B cell (primary cell): ENCODE results near the gene ADAM12. TPM values are rescaled to one million over a fixed set of nuclear protein-coding genes. Genes with fewer than 3 reads are reported as not detected.

Source experiments
- ATAC-seq: fragments of 200-7000 bp; cut with Tn5 transposase; one replicate; pipeline ENCODE4 v1.10.0; 2021; ENCODE audit warnings: low read depth, mild to moderate bottlenecking, moderate number of reproducible peaks, moderate library complexity
- CTCF ChIA-PET: fragments of 350-600 bp; sonication (Branson Sonifier 250); formaldehyde crosslinking; loops from one replicate; lab custom pipeline; 2021; ENCODE audit warnings: antibody characterized with exemption, inconsistent platforms; lab: Charles Lee
- POLR2A ChIA-PET: fragments of 350-600 bp; sonication (Branson Sonifier 250); formaldehyde crosslinking; loops from one replicate; lab custom pipeline; 2021; ENCODE audit warnings: antibody characterized with exemption; lab: Charles Lee
- DNase-seq: peaks from one replicate; pipeline ENCODE4 v3.0.0; 2013
- H2AFZ ChIP-seq: 2 replicates; pipeline ENCODE4 v1.6.1; 2012; ENCODE audit warnings: mild to moderate bottlenecking, low read depth, low read length; ENCODE audit not compliant: insufficient read depth, poor library complexity, severe bottlenecking
- H3K27ac ChIP-seq, 2 donors: 1 replicate in 1 of 2; 2 replicates in 1 of 2; pipeline ENCODE4 v1.5.1; 2012 to 2013; ENCODE audit warnings: low read length in 2 of 2, mild to moderate bottlenecking in 2 of 2, moderate library complexity in 1 of 2
- H3K27me3 ChIP-seq, 4 experiments: fragments of 200-600 bp in 1 of 4; sonication (generic) in 1 of 4; replicated peaks in 1 of 4; 1 replicate in 2 of 4; 2 replicates in 2 of 4; pipeline versions ENCODE4 v1.6.1 to v1.7.0; 2013 to 2016; ENCODE audit warnings: low read length in 3 of 4, mild to moderate bottlenecking in 2 of 4, mixed read lengths in 1 of 4, moderate library complexity in 1 of 4; ENCODE audit not compliant: insufficient read depth in 4 of 4, control insufficient read depth in 3 of 4; ENCODE audit errors: control extremely low read depth in 1 of 4
- H3K36me3 ChIP-seq, 2 experiments: replicated peaks in 1 of 2; 1 replicate in 1 of 2; 2 replicates in 1 of 2; pipeline versions ENCODE4 v1.6.1 to v1.7.1; 2013; ENCODE audit warnings: low read length in 1 of 2; ENCODE audit not compliant: insufficient read depth in 2 of 2, control insufficient read depth in 1 of 2; ENCODE audit errors: control extremely low read depth in 1 of 2, extremely low read depth in 1 of 2
- H3K4me1 ChIP-seq, 2 donors: fragments of 200-600 bp in 1 of 2; sonication (generic) in 1 of 2; 1 replicate in 1 of 2; 2 replicates in 1 of 2; pipeline versions ENCODE4 v1.5.1 to v1.6.1; 2013 to 2017; ENCODE audit warnings: low read length in 2 of 2; ENCODE audit not compliant: control insufficient read depth in 2 of 2, insufficient read depth in 2 of 2
- H3K4me2 ChIP-seq: replicated peaks from 2 replicates; pipeline ENCODE3; 2012; ENCODE audit warnings: mild to moderate bottlenecking, low read depth, low read length; ENCODE audit not compliant: poor library complexity, severe bottlenecking
- H3K4me3 ChIP-seq, 5 experiments: fragments of 200-600 bp in 1 of 5; sonication (generic) in 1 of 5; 1 replicate in 3 of 5; 2 replicates in 2 of 5; pipeline versions ENCODE4 v1.5.1 to v1.7.0; 2011 to 2016; ENCODE audit warnings: low read length in 4 of 5, mild to moderate bottlenecking in 4 of 5, low read depth in 2 of 5, control low read depth in 1 of 5, moderate library complexity in 1 of 5; ENCODE audit not compliant: insufficient read depth in 1 of 5; ENCODE audit errors: control extremely low read depth in 1 of 5, extremely low read depth in 1 of 5
- H3K79me2 ChIP-seq: fragments of 200-600 bp; sonication (generic); one replicate; pipeline ENCODE4 v1.6.0; 2016; ENCODE audit warnings: low read length; ENCODE audit not compliant: control insufficient read depth, insufficient read depth
- H3K9ac ChIP-seq: fragments of 200-600 bp; sonication (generic); 2 replicates; pipeline ENCODE4 v1.6.1; 2017; ENCODE audit warnings: mild to moderate bottlenecking, low read length, moderate library complexity
- H3K9me3 ChIP-seq, 3 donors: one replicate each; pipeline versions ENCODE4 v1.6.1 to v1.7.1; 2013; ENCODE audit warnings: low read length in 2 of 3; ENCODE audit not compliant: control insufficient read depth in 2 of 3, insufficient read depth in 1 of 3; ENCODE audit errors: control extremely low read depth in 1 of 3
- H4K20me1 ChIP-seq: 2 replicates; pipeline ENCODE4 v1.6.0; 2012; ENCODE audit warnings: mild to moderate bottlenecking, low read length; ENCODE audit not compliant: insufficient read depth, control insufficient read depth, poor library complexity, severe bottlenecking
- H3K27ac Mint-ChIP-seq: one replicate; pipeline ENCODE4 v1.8.0; 2021; ENCODE audit warnings: mixed read lengths
- H3K27me3 Mint-ChIP-seq: one replicate; pipeline ENCODE4 v1.8.0; 2021; ENCODE audit warnings: mixed read lengths
- H3K4me1 Mint-ChIP-seq: one replicate; pipeline ENCODE4 v1.8.0; 2021; ENCODE audit warnings: mixed read lengths
- H3K4me3 Mint-ChIP-seq: one replicate; pipeline ENCODE4 v1.8.0; 2021; ENCODE audit warnings: mixed read lengths
- H3K9me3 Mint-ChIP-seq: one replicate; pipeline ENCODE4 v1.8.0; 2022; ENCODE audit warnings: mixed read lengths; ENCODE audit not compliant: insufficient read depth
- EZH2 ChIP-seq: IDR thresholded peaks from 2 replicates; pipeline ENCODE4 v1.6.1; 2012; ENCODE audit warnings: borderline replicate concordance, low read depth, mild to moderate bottlenecking, moderate library complexity, low read length; ENCODE audit not compliant: insufficient read depth, poor library complexity, severe bottlenecking
- WGBS: methylation state at CpG from one replicate; pipeline ENCODE4 v1.1.5; 2013; ENCODE audit warnings: missing lambda C conversion rate; ENCODE audit not compliant: insufficient coverage; 5-methylcytosine and 5-hydroxymethylcytosine counted together
- intact Hi-C: fragments of 100-400 bp; cut with micrococcal nuclease; formaldehyde crosslinking; loops from one replicate; pipeline ENCODE4 v1.10.0; 2022
- polyA plus RNA-seq: library from polyadenylated mRNA; depleted of rRNA; stranded (reverse); fragments of >200 nt; gene quantifications from 2 replicates; pipeline ENCODE4 v1.2.3, GENCODE V29; 2012
- total RNA-seq, 2 donors: library from RNA; stranded (reverse); fragments of 120-200 nt in 1 of 2; gene quantifications; 1 replicate in 1 of 2; 2 replicates in 1 of 2; pipeline versions ENCODE4 v1.2.3 to v1.2.4, GENCODE V29; 2013 to 2022
- TF ChIP-seq, protein P1 (sequence below): fragments of 200-600 bp; IDR thresholded peaks from one replicate; pipeline ENCODE4 v1.8.0; 2022; ENCODE audit warnings: antibody characterized with exemption, mild to moderate bottlenecking

The ADAM12 gene
- total and polyA plus RNA-seq, 2 donors (not counting 1 experiment from before 2014, with no cell fraction given) = 0.01 to 0.22 TPM

DNA sequence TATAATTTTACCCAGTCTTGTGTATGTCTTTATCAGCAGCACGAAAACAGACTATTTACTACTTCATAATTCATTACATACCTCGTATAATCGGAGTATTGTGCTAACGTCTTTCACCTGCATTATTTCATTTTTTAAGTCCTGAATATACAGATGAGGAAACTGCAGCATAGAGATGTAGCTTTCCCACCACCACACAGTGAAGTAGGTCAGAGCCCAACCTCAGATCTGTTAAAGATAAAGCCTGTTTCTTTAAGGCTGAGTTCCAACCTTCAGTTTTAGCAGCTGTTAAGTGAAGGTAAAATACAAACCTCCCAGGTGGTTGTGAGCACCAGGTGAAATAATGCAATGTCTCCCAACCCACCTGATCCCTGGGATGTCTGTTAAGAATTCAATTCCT lies 2.0 kb upstream of the ADAM12 start:
- H3K36me3 ChIP-seq = no peaks in the 10 kb centered on the region
- no peaks in the 10 kb centered on the region for H3K79me2 ChIP-seq
- no CpG with 5 or more reads among the region's 4 CpGs for WGBS
- intact Hi-C loops = no loop called here
- CTCF ChIA-PET = no interaction called here
- Mint-ChIP-seq H3K27me3 (peaks cover 40% of the 10 kb centered on the region), H3K9me3 (peaks cover 2% of the 10 kb centered on the region), H3K27ac (no peak overlapping the region), H3K4me3 (no peak overlapping the region), H3K4me1 (peaks cover 7% of the 10 kb centered on the region)
- no peaks in the 10 kb centered on the region for H4K20me1 ChIP-seq
- H3K27me3 ChIP-seq = peaks cover 0 to 23% (median 6%) of the 10 kb centered on the region in 4 experiments
- POLR2A ChIA-PET = no interaction called here
- H2AFZ ChIP-seq = no peak overlapping the region
- no peak overlapping the region for H3K4me3 ChIP-seq
- ATAC-seq (no peak), DNase-seq (no peak)
- TF ChIP-seq, protein P1, sequence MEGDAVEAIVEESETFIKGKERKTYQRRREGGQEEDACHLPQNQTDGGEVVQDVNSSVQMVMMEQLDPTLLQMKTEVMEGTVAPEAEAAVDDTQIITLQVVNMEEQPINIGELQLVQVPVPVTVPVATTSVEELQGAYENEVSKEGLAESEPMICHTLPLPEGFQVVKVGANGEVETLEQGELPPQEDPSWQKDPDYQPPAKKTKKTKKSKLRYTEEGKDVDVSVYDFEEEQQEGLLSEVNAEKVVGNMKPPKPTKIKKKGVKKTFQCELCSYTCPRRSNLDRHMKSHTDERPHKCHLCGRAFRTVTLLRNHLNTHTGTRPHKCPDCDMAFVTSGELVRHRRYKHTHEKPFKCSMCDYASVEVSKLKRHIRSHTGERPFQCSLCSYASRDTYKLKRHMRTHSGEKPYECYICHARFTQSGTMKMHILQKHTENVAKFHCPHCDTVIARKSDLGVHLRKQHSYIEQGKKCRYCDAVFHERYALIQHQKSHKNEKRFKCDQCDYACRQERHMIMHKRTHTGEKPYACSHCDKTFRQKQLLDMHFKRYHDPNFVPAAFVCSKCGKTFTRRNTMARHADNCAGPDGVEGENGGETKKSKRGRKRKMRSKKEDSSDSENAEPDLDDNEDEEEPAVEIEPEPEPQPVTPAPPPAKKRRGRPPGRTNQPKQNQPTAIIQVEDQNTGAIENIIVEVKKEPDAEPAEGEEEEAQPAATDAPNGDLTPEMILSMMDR = no peak
- no peak for TF ChIP-seq EZH2
- H3K9me3 ChIP-seq = peaks cover 0 to 21% (median 0%) of the 10 kb centered on the region in 3 donors
- H3K4me1 ChIP-seq = no peaks in the 10 kb centered on the region
- no peak overlapping the region for H3K9ac ChIP-seq
- H3K4me2 ChIP-seq = no peak overlapping the region
- H3K27ac ChIP-seq = no peak overlapping the region

DNA sequence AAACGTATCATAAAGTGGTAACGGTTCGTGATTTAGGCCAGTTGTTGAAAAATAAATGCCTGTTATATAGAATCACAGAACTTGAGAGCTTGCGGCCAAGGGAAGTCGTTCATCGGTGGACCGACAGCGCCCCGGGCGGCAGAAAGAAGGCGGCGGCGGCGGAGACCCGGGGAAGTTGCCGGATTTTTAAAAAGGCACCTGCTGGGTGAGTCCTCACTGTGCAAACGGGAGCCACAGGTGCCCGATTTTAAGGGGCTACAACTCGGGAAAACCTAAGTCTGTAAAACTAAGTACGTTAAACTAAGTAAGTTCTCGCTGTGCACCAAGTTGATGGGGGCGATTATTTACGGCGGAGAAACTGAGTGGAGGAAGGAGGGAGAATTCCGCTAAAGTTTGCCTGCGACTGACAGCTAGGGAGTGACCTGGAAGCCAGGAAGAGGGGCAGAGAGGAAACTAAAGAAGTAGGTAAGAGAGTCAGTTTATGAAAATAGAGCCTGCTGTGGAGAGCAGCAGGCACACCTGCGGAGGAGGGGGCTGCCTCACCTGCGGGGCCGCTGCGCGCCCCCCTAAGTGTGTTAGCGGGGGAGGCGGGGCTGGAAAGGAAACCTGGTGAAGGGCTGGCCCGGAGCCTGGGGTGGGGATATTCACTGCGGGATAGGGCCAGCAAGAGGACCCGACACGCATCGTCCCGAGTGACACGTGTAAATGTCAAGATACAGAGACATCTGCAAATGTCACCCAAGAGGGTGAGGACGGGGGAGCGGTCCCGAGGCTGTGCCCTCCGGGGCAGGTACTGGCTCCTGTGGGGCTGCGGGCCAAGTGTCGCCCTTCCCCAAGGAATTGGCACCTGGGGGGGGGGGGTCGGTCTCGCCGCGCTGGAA lies 996 bp downstream of the ADAM12 start:
- intact Hi-C loops = loop anchor here (2.0 kb wide), 1 partner anchor 404 kb away; no protein-coding TSS in a partner anchor
- Histone ChIP-seq H3K79me2 (no peaks in the 10 kb centered on the region), H3K9me3 (peaks cover 0 to 16% (median 0%) of the 10 kb centered on the region in 3 donors), H3K9ac (no peak overlapping the region), H2AFZ (no peak overlapping the region), H3K27ac (no peak overlapping the region), H3K27me3 (peaks cover 0 to 26% (median 6%) of the 10 kb centered on the region in 4 experiments), H3K4me3 (no peak overlapping the region), H3K36me3 (no peaks in the 10 kb centered on the region), H4K20me1 (no peaks in the 10 kb centered on the region), H3K4me2 (no peak overlapping the region), H3K4me1 (no peaks in the 10 kb centered on the region)
- Mint-ChIP-seq H3K27ac (no peak overlapping the region), H3K9me3 (peaks cover 2% of the 10 kb centered on the region), H3K4me1 (peaks cover 7% of the 10 kb centered on the region), H3K27me3 (peaks cover 50% of the 10 kb centered on the region), H3K4me3 (no peak overlapping the region)
- WGBS = 8% methylated on average over 50 of the region's 50 CpGs
- TF ChIP-seq, protein P1 = peak; percentile 16
- no peak for TF ChIP-seq EZH2
- ChIA-PET CTCF (no interaction called here), POLR2A (no interaction called here)
- ATAC-seq (no peak), DNase-seq (peak; percentile 12)
